Heart left ventricle (tissue), 16 donors: ENCODE results near the gene KRTAP10-1. TPM values are rescaled to one million over a fixed set of nuclear protein-coding genes. Genes with fewer than 3 reads are reported as not detected.

Experiments
- ATAC-seq, 4 donors: fragments of 200-7000 bp; cut with Tn5 transposase; one replicate each; pipeline ENCODE4 v1.9.1; 2020 to 2022; ENCODE audit warnings: moderate library complexity in 4 of 4, mild to moderate bottlenecking in 3 of 4, moderate number of reproducible peaks in 1 of 4
- DNase-seq, 5 donors: peaks; one replicate each; pipeline ENCODE4 v3.0.0-alpha.2; 2020
- H3K27ac ChIP-seq, 12 donors: fragments of 200-600 bp; sonication (generic) in 4 of 12; one replicate each; pipeline versions ENCODE4 v1.5.0 to v1.8.0; 2016 to 2022; ENCODE audit warnings: mild to moderate bottlenecking in 2 of 12
- H3K27me3 ChIP-seq, 9 donors: fragments of 200-600 bp; sonication (generic) in 2 of 9; one replicate each; pipeline versions ENCODE4 v1.5.1 to v1.8.0; 2016 to 2022; ENCODE audit warnings: mild to moderate bottlenecking in 3 of 9
- H3K36me3 ChIP-seq, 9 donors: fragments of 200-600 bp; sonication (generic) in 2 of 9; one replicate each; pipeline versions ENCODE4 v1.5.0 to v1.8.0; 2018 to 2022; ENCODE audit warnings: mild to moderate bottlenecking in 2 of 9
- H3K4me1 ChIP-seq, 12 donors: fragments of 200-600 bp; sonication (generic) in 4 of 12; one replicate each; pipeline versions ENCODE4 v1.5.0 to v1.8.0; 2016 to 2022; ENCODE audit warnings: mild to moderate bottlenecking in 3 of 12
- H3K4me3 ChIP-seq, 12 donors: fragments of 200-600 bp; sonication (generic) in 4 of 12; one replicate each; pipeline versions ENCODE4 v1.5.0 to v1.8.0; 2017 to 2022; ENCODE audit warnings: mild to moderate bottlenecking in 9 of 12, moderate library complexity in 4 of 12
- H3K9me3 ChIP-seq, 12 donors: fragments of 200-600 bp; sonication (generic) in 4 of 12; one replicate each; pipeline versions ENCODE4 v1.5.0 to v1.8.0; 2016 to 2022; ENCODE audit warnings: mild to moderate bottlenecking in 1 of 12
- POLR2A ChIP-seq, 2 donors: fragments of 450-650 bp; IDR thresholded peaks; one replicate each; pipeline ENCODE4 v1.6.1; 2017; ENCODE audit warnings: antibody characterized with exemption in 2 of 2, mild to moderate bottlenecking in 2 of 2, moderate library complexity in 2 of 2
- WGBS, 4 donors: extraction: QIAGEN DNeasy Blood & Tissue Kit in 2 of 4; methylation state at CpG; one replicate each; pipeline versions ENCODE4 v1.1.5 to v1.1.7; 2013 to 2018; 5-methylcytosine and 5-hydroxymethylcytosine counted together
- intact Hi-C, 10 donors: fragments of 100-400 bp; cut with DNase I; formaldehyde crosslinking; loops; one replicate each; pipeline versions ENCODE4 v1.11.1 to v1.14.2; 2022
- polyA plus RNA-seq, 2 donors: library from polyadenylated mRNA; stranded (reverse); fragments of 200-250 nt; gene quantifications; one replicate each; pipeline ENCODE4 v1.2.3, GENCODE V29; 2013
- total RNA-seq, 9 donors: library from RNA; depleted of rRNA in 2 of 9; stranded (reverse); fragments of >200 nt in 2 of 9; fragmentation: NEBNext Ultra II Directional in 3 of 9; extraction: Animal tissue kit (Norgen Biotek cat#: 25700) in 3 of 9; gene quantifications; one replicate each; pipeline versions ENCODE4 v1.1.0 to v1.2.4, GENCODE V29; 2016 to 2023
- TF ChIP-seq, protein P1 (sequence below), 12 donors: fragments of 200-600 bp; sonication (generic) in 4 of 12; IDR thresholded peaks; one replicate each; pipeline versions ENCODE4 v1.5.0 to v1.8.0; 2018 to 2022; ENCODE audit warnings: antibody characterized with exemption in 12 of 12, mild to moderate bottlenecking in 5 of 12
- donor health status: ischemic (EF 13 %, LVEDD 7.1; RV severe dilation, severe dysfunction).
- donor health status: healthy with polysubstance abuse.
- donor health status: DM: no; HTN: yes; CAD: no.
- donor health status: DM: no; HTN: no; CAD: no.
- donor health status: ischemic (EF 25% LVEDD 6.9; RV normal size, moderate dysfunction).
- donor health status: ischemic (EF 25% LVEDD 5.7; RV mildly dilated, moderate dysfunction).
- donor health status: healthy.
- donor health status: DM: yes; HTN: yes; CAD: no.
- donor health status: ischemic (EF 35%, LVEDD 5.7; RV mildly dilated, moderate dysfunction).
- donor health status: nonischemic (EF 11% LVEDD 7.7; RV severe dilation, severe dysfunction).
- donor health status: DM: yes; HTN: yes; CAD: no.
- donor health status: PGD.
- donor health status: ischemic (EF 29% LVEDD 5.4; RV normal size, mild dysfunction).
- donor health status: nonischemic (EF 23%, LVEDD 6.1; RV moderate dilation, normal function).

Gene KRTAP10-1
- total and polyA plus RNA-seq, 11 donors = not detected

DNA sequence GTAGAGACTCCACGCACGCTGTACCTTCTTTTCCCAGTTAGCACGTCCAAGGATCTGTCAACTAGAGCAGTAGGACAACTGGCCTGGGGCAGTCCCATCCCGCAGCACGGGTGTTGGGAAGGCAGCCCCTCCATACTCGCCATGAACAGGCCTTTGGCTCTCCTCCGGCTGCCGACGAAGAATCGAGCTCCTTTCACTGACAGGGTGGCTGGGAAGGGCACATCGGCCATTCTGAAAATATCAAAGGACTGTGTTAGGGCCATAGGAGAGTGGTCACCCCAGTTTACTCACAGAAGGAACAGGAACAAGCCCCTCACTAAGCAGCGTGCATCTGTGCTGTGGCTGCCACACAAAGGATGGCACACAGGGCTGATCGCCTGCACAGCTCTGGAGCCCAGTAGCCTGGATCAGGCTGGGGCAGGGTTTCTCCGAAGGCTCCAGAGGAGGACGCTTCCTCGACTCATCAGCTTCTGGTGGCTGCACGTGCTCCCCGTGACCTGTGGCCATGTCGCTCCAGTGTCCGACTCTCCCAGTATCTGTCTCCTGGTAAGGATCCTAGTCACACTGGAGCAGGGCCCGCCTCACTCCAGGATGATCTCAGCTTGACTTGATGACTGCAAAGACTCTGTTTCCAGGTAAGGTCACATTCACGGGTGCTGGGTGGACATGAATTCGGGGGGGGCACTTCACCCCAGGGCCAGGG lies 8.9 kb downstream of the KRTAP10-1 start:
- Histone ChIP-seq H3K36me3 (no peaks in the 10 kb centered on the region), H3K4me3 (no peak overlapping the region), H3K27me3 (peaks cover 0 to 13% (median 0%) of the 10 kb centered on the region in 9 donors), H3K27ac (no peak overlapping the region), H3K9me3 (no peaks in the 10 kb centered on the region), H3K4me1 (no peaks in the 10 kb centered on the region)
- DNase-seq = peak in 2 of 5 donors; percentile 11 to 46
- TF ChIP-seq, protein P1, sequence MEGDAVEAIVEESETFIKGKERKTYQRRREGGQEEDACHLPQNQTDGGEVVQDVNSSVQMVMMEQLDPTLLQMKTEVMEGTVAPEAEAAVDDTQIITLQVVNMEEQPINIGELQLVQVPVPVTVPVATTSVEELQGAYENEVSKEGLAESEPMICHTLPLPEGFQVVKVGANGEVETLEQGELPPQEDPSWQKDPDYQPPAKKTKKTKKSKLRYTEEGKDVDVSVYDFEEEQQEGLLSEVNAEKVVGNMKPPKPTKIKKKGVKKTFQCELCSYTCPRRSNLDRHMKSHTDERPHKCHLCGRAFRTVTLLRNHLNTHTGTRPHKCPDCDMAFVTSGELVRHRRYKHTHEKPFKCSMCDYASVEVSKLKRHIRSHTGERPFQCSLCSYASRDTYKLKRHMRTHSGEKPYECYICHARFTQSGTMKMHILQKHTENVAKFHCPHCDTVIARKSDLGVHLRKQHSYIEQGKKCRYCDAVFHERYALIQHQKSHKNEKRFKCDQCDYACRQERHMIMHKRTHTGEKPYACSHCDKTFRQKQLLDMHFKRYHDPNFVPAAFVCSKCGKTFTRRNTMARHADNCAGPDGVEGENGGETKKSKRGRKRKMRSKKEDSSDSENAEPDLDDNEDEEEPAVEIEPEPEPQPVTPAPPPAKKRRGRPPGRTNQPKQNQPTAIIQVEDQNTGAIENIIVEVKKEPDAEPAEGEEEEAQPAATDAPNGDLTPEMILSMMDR (IDR thresholded peaks at IDR 0.05) = no peak
- TF ChIP-seq POLR2A (IDR thresholded peaks at IDR 0.05) = no peak
- no peak for ATAC-seq
- WGBS, 4 donors = 84 to 90% (median 87%) methylated on average over 19 to 23 of the region's 23 CpGs
- intact Hi-C loops = no loop called here

DNA sequence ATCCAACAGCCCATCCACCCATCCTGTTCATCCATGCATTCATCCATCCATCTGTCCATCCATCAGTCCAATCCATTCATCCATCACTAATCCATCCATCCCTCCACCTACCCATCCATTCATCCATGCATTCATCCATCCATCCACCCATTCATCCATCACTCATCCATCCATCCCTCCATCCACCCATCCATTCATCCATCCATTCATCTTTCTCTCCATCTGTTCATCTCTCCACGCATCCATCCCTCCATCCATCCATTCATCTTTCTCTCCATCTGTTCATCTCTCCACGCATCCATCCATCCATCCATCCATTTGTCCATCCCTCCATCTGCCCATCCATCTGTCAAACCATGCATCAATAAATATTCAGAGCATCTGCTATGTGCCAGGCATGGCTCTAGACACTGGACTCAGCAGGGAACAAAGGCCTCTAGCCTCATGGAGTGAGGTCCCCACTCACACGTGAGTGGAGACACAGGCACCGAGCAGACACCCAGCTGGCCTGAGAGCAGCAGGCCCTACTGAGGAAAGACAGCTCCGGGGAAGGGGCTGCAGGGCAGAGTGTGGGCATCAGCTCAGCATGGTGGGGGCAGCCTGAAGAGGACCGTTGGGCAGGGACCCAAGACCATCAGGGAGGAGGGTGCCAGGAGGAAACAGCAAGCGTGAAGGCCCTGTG lies 9.6 kb downstream of the KRTAP10-1 start:
- Histone ChIP-seq H3K27ac (no peak overlapping the region), H3K4me1 (no peaks in the 10 kb centered on the region), H3K9me3 (no peaks in the 10 kb centered on the region), H3K4me3 (no peak overlapping the region), H3K36me3 (no peaks in the 10 kb centered on the region), H3K27me3 (peaks cover 0 to 13% (median 0%) of the 10 kb centered on the region in 9 donors)
- 81 to 90% (median 86%) methylated on average over 7 of the region's 7 CpGs for WGBS, 4 donors
- TF ChIP-seq, protein P1 (IDR thresholded peaks at IDR 0.05) = no peak
- no peak for TF ChIP-seq POLR2A (IDR thresholded peaks at IDR 0.05)
- DNase-seq (peak in 1 of 5 donors; percentile 18), ATAC-seq (no peak)
- intact Hi-C loops = no loop called here

DNA sequence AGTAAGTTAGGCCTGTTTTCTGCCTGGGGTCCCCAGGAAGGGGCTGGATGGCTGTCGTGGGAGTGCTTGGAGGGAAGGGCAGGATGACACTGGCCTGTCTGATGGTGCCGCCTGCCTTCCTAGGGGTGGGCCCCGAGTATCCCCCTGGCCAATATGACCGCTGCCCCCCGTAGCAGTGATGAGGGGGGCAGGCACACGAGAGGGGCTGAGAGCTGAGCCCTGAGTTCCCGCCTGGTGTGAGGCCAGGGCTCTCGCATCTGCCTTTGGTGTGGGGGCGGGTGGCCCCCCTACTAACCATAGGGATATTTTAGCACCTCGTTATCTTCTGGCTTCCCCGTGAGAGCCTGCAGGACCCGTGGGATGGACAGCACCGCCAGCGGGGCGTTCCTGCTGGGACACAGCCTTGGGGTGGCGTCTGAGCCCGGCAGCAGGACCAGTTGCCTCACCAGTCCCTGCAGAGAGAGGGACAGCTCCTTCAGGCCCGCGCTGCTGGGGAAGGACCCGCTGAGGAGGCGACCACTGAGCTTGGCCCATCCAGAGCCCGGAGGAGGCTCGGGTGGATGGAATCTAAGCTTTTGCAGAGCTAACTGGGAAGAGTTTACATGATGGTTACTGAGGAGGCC lies 10.4 kb downstream of the KRTAP10-1 start:
- Histone ChIP-seq H3K9me3 (no peaks in the 10 kb centered on the region), H3K27me3 (peaks cover 0 to 13% (median 0%) of the 10 kb centered on the region in 9 donors), H3K27ac (no peak overlapping the region), H3K4me1 (no peaks in the 10 kb centered on the region), H3K36me3 (no peaks in the 10 kb centered on the region), H3K4me3 (no peak overlapping the region)
- 61 to 67% (median 63%) methylated on average over 6 to 23 of the region's 23 CpGs for WGBS, 4 donors
- no peak for ATAC-seq
- intact Hi-C loops = no loop called here
- TF ChIP-seq, protein P1 (IDR thresholded peaks at IDR 0.05) = no peak
- TF ChIP-seq POLR2A (IDR thresholded peaks at IDR 0.05) = no peak
- DNase-seq = peak in 1 of 5 donors; percentile 6

DNA sequence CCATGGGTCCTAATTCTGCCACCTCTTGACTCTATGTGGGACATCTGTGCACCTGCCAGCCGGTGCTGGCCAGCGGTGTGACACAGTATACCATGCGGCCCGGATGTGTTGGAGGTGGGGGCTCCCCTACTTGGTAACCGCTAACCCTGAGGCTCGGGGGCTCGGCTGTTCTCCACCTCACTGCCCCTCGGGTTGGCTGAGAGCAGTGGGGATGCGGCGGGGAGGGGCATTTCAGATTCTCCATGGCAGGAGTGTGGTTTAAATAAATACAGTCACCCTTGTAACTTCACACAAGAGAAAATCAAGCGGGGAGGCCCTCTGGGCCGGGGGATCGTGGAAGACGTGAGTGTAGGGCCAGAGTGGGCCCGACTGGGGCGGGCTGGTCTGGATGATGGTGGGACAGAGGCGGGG lies 11.0 kb downstream of the KRTAP10-1 start:
- 92 to 94% (median 93%) methylated on average over 15 to 17 of the region's 17 CpGs for WGBS, 4 donors
- ATAC-seq (no peak), DNase-seq (peak in 3 of 5 donors; percentile 12 to 34 (median 17))
- intact Hi-C loops = no loop called here
- no peaks in the 10 kb centered on the region for H3K9me3 ChIP-seq
- TF ChIP-seq, protein P1 (IDR thresholded peaks at IDR 0.05) = no peak
- no peak for TF ChIP-seq POLR2A (IDR thresholded peaks at IDR 0.05)
- H3K27ac ChIP-seq = no peak overlapping the region
- H3K4me3 ChIP-seq = no peak overlapping the region
- H3K36me3 ChIP-seq = no peaks in the 10 kb centered on the region
- H3K4me1 ChIP-seq = no peaks in the 10 kb centered on the region
- H3K27me3 ChIP-seq = peaks cover 0 to 13% (median 0%) of the 10 kb centered on the region in 9 donors
